ENCODE measurements around the gene KDM4C.

The KDM4C gene

GRCh38 chr9:6822696-6823095 lies 64.9 kb downstream of the KDM4C start:
- Histone ChIP-seq H2AFZ (no peak overlapping the region), H3K9me3 (ENCODE audit: control insufficient read depth, low read length) (no peaks in the 10 kb centered on the region), H3K9ac (no peak overlapping the region), H3K4me2 (ENCODE audit: low read length) (peak overlapping the region; percentile 3), H3K79me2 (no peaks in the 10 kb centered on the region), H3K36me3 (ENCODE audit: control insufficient read depth, insufficient read depth, low read length) (no peaks in the 10 kb centered on the region), H3K4me1 (no peaks in the 10 kb centered on the region), H3K4me3 (ENCODE audit: low read depth, low read length) (no peak overlapping the region), H3K27ac (no peak overlapping the region), H3K27me3 (ENCODE audit: control insufficient read depth, insufficient read depth, low read length) (no peaks in the 10 kb centered on the region)
- TF ChIP-seq CTCF (IDR thresholded peaks at IDR 0.05): no peak

DNA sequence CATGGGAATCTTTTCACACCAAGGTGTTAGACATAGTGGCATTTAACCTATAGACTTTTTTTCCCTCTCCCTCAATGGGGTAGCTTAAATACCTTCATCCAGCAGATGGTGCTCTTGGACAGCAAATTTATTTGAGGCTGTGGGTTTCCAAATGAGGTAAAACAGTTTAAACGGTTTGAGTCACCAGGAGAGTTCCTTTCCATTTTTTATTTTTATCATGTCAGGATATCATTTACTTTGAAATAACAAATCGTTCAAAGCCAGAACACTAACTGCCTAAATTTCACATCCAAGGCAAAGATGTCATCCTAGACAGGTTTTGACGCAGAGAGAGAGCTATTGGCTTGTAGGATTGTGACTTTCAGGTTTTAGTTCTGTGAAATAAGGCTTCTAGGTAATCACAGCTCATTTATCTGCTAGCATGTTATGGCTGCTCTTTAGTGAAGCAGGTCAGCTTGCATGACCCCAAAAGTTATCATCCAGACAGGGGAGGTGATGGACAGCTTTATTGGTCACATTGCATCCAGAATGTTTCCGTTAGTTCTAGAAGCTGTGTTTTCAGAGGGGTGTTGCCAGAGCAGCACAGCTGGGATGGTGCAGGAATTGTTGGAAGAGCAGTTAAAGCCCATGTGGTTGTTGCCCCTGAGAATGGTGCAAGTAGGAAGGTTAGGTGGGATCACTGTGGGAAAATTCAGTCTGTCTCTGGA lies 69.8 kb downstream of the KDM4C start:
- TF ChIP-seq CTCF (IDR thresholded peaks at IDR 0.05): no peak
- Histone ChIP-seq H3K4me1 (no peaks in the 10 kb centered on the region), H3K27ac (no peak overlapping the region)

GRCh38 chr9:6829027-6829426 lies 71.3 kb downstream of the KDM4C start:
- no peak for TF ChIP-seq CTCF (IDR thresholded peaks at IDR 0.05)

More for the DNA sequence above, 69.8 kb downstream of the KDM4C start:
- Histone ChIP-seq H3K79me2 (no peaks in the 10 kb centered on the region), H3K9ac (no peak overlapping the region), H3K4me2 (ENCODE audit: low read length) (no peak overlapping the region), H3K36me3 (ENCODE audit: control insufficient read depth, insufficient read depth, low read length) (no peaks in the 10 kb centered on the region), H3K27me3 (ENCODE audit: control insufficient read depth, insufficient read depth, low read length) (no peaks in the 10 kb centered on the region), H3K4me3 (ENCODE audit: low read depth, low read length) (no peak overlapping the region), H2AFZ (no peak overlapping the region), H3K9me3 (ENCODE audit: control insufficient read depth, low read length) (no peaks in the 10 kb centered on the region)

DNA sequence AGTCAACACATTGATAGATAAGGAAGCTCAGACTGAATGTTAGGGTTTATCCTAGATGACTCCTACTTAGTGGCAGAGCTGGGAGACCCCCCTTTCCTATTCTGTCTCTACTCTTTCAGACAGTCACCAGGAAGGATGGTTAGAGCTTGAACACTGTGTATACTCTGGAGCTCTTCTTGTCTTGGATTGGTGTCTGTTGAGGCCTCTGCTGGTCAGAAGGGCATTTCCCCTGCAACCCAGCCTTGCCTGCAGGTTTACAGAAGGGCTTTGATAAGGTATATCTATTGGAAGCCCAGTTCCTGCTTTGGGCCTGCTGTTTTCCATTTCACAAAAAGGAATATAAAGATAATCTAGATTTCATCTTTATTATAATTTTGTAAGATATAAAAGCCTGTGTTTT lies 71.8 kb downstream of the KDM4C start:
- TF ChIP-seq CTCF (IDR thresholded peaks at IDR 0.05): no peak
- no peaks in the 10 kb centered on the region for H3K9me3 ChIP-seq (ENCODE audit: control insufficient read depth, low read length)

More at GRCh38 chr9:6829027-6829426, 71.3 kb downstream of the KDM4C start:
- H3K36me3 ChIP-seq (ENCODE audit: control insufficient read depth, insufficient read depth, low read length): no peaks in the 10 kb centered on the region
- no peak overlapping the region for H2AFZ ChIP-seq
- H3K79me2 ChIP-seq: no peaks in the 10 kb centered on the region
- no peak overlapping the region for H3K9ac ChIP-seq
- no peak overlapping the region for H3K4me2 ChIP-seq (ENCODE audit: low read length)
- H3K4me3 ChIP-seq (ENCODE audit: low read depth, low read length): no peak overlapping the region
- H3K27me3 ChIP-seq (ENCODE audit: control insufficient read depth, insufficient read depth, low read length): no peaks in the 10 kb centered on the region
- no peaks in the 10 kb centered on the region for H3K4me1 ChIP-seq
- no peaks in the 10 kb centered on the region for H3K9me3 ChIP-seq (ENCODE audit: control insufficient read depth, low read length)
- H3K27ac ChIP-seq: no peak overlapping the region

More for the DNA sequence above, 71.8 kb downstream of the KDM4C start:
- Histone ChIP-seq H3K79me2 (no peaks in the 10 kb centered on the region), H3K4me1 (no peaks in the 10 kb centered on the region), H2AFZ (no peak overlapping the region), H3K4me2 (ENCODE audit: low read length) (no peak overlapping the region), H3K36me3 (ENCODE audit: control insufficient read depth, insufficient read depth, low read length) (no peaks in the 10 kb centered on the region), H3K4me3 (ENCODE audit: low read depth, low read length) (no peak overlapping the region), H3K27ac (no peak overlapping the region), H3K27me3 (ENCODE audit: control insufficient read depth, insufficient read depth, low read length) (no peaks in the 10 kb centered on the region), H3K9ac (no peak overlapping the region)

Measured in parathyroid adenoma (tissue), 2 donors.